Ovary (tissue), 3 donors: ENCODE data around the gene PAX8.

ENCODE experiments used
- POLR2A ChIP-seq: fragments of 450-650 bp; IDR thresholded peaks from one replicate; pipeline ENCODE4 v1.6.1; 2017; ENCODE audit warnings: antibody characterized with exemption, mild to moderate bottlenecking, moderate library complexity
- TF ChIP-seq, protein P1 (sequence below), 3 donors: fragments of 450-650 bp in 2 of 3; fragments of 200-600 bp in 1 of 3; IDR thresholded peaks; one replicate each; pipeline versions ENCODE4 v1.5.1 to v1.8.0; 2016 to 2022; ENCODE audit warnings: antibody characterized with exemption in 3 of 3, mild to moderate bottlenecking in 1 of 3
- donor health status: DM: no; HTN: no; CAD: no.

- TF ChIP-seq, protein P1, sequence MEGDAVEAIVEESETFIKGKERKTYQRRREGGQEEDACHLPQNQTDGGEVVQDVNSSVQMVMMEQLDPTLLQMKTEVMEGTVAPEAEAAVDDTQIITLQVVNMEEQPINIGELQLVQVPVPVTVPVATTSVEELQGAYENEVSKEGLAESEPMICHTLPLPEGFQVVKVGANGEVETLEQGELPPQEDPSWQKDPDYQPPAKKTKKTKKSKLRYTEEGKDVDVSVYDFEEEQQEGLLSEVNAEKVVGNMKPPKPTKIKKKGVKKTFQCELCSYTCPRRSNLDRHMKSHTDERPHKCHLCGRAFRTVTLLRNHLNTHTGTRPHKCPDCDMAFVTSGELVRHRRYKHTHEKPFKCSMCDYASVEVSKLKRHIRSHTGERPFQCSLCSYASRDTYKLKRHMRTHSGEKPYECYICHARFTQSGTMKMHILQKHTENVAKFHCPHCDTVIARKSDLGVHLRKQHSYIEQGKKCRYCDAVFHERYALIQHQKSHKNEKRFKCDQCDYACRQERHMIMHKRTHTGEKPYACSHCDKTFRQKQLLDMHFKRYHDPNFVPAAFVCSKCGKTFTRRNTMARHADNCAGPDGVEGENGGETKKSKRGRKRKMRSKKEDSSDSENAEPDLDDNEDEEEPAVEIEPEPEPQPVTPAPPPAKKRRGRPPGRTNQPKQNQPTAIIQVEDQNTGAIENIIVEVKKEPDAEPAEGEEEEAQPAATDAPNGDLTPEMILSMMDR (IDR thresholded peaks at IDR 0.05): no peak
- TF ChIP-seq POLR2A: no peak
Measured at GRCh38 chr2:113198048-113198789, 80.5 kb downstream of the PAX8 start.
